Measurements from ENCODE around the gene RB1.
A peak's percentile ranks its signal among the peaks of the same experiment; 100 is the strongest.
"Not testable (repeated sequence)": the region's sequence is repeated elsewhere in the genome, so short reads cannot be mapped to it uniquely, and the experiment has no call there.

Gene RB1

DNA sequence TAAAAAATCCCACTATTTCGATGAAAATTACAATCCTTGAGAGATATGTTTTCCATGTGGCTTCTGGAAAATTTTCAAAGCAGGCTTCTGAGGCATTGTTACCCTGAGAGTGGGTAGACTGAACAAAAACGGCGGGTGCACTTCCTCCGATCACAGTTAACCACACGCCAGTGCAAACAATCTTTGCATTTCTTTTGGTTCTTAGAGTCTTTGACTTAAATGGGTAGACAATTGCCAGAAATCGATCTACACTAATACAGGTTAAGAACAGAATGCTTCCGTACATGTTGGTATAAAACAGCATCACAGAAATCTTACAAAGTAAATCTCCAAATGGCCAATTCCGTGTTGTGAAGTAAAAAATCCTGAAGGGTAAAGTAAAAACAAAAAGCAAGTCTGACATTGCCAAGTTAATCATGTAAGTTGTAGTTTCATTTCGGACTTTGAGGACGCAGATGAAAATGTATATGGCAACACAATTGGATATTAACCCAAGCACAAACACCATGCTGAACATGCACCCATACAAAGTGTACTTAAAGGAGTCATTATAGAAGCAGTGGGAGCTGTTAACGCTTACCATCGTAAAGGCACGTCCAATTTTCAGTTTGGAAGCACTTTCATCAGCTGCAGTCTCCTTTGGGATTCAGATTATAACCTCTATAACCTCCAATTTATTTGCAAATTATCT, 108.4 kb downstream of the RB1 start:
- FAIRE-seq, result no peak

DNA sequence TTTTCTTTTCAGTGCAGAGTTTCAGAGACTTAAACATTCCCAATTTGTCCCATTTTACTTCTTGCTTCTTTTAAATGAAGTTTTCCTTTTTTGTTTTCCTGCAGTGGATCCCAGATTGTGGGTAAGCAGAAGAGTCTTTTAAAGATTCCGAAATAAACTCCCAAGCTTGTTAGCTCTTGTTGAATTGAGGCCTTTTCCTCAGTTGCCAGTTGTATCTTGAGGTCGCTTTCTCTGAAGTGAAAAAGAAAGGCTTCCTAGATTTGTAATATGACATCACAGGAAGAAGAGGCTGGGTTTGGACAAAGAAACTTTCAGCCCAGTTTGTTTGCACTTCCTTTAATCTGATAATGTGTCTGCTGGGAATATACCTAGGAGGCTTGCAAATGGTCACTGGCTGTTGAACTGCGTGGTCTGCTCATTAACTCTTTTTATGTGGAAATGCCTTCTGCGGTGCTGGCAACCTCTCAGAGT, 109.4 kb downstream of the RB1 start, which contains the start of gene LPAR6:
Gene LPAR6 (minus strand): TSS at position 233 of the 471 bp plus-strand sequence. CDS start 690 bp downstream, outside the sequence.
- FAIRE-seq, result no peak

DNA sequence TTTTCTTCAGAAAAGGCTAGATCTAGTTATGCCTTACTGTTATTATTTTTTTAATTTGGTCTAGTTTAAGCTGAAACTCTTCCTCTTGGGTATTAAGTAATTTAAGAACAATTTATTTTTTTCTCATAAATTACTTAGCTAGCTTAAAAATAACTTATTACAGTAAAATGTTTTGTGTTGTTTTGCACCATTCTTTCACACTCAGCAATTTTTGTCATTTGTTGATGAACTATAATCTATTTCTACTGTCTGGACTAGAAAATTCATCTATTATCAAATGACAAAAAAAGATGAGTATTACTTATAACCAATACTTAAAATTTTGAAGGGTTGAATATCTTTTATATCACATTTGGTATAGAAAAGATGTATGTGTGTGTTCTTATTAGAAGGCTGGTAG, 111.0 kb downstream of the RB1 start:
- peak; percentile 63 for FAIRE-seq

DNA sequence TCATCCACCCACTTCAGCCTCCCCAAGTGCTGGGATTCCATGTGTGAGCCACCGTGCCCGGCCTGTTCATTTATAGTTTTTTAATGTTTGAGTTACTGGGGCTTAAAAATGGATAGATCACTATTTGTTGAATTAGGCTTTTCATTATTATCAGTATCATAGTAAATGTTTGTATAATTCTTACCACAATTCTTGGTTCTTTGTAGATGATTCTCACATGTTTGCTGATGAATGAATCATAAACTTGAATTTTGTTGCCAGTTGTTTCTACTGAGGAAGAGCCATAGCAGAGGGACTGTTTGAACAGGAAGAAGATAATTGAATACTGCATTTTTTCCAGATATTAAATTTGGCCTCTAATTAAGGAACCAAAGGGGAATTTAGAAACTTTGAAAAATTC, 112.0 kb downstream of the RB1 start:
- no peak for FAIRE-seq

DNA sequence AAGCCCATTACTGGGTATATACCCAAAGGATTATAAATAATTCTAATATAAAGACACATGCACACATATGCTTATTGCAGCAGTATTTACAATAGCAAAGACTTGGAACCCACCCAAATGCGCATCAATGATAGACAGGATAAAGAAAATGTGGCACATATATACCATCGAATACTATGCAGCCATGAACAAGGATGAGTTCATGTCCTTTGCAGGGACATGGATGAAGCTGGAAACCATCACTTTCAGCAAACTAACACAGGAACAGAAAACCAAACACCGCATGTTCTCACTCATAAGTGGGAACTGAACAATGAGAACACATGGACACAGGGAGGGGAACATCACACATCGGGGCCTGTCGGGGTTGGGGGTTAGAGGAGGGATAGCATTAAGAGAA, 118.5 kb downstream of the RB1 start:
- FAIRE-seq, result not testable (repeated sequence)

DNA sequence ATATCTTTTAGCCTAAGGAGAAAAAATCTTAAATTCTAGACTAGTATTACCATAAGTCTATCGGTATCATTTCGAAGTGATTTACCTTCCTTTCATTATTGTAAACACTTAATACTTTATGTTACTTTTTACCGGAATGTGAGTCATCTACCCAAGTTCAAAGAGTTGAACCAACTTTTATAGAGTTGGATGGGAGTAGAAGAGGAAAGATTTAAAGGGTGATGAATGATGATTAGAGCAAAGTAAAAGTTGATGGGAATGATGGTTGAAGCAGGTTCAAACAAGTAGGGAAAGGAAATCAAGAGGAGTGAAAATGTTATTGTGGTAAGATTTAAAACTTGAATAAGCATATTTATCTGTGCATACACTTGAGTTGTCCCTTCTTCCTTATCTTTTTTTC, 120.7 kb downstream of the RB1 start:
- no peak for FAIRE-seq

DNA sequence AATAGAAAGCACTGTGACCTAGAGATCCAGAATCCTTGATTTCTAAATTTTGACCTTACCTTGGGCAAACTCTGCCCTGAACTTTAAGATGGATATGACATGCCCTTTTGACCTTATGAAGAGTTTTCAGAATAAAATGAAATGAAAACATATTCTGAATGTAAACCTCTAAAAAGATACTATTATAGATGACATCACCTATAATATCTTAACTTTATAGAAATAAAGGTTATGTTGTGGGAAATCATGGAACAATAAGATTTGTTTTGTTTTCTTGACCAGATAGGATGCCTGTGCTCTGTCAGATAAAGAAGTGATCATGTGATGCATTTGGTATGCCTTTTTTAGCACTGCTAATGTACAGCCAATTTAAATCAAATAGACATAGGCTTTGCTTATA, 122.5 kb downstream of the RB1 start:
- no peak for FAIRE-seq

DNA sequence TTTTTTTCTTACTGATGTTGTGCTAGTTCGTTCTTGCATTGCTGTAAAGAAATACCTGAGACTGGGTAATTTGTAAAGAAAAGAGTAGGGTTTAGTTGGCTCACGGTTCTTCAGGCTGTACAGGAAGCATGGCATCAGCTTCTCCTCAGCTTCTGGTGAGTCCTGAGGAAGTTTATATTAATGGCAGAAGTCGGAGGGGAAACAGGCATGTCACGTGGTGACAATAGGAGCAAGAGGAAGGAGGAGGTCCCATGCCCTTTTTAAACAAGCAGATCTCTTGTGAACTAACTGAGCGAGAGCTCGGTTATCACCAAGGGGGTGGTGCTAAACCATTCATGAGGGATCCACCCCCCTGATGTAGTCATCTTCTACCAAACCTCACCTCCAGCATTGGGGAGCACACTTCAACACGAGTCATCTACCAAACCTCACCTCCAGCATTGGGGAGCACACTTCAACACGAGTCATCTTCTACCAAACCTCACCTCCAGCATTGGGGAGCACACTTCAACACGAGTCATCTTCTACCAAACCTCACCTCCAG, 123.3 kb downstream of the RB1 start:
- FAIRE-seq, result not testable (repeated sequence)

DNA sequence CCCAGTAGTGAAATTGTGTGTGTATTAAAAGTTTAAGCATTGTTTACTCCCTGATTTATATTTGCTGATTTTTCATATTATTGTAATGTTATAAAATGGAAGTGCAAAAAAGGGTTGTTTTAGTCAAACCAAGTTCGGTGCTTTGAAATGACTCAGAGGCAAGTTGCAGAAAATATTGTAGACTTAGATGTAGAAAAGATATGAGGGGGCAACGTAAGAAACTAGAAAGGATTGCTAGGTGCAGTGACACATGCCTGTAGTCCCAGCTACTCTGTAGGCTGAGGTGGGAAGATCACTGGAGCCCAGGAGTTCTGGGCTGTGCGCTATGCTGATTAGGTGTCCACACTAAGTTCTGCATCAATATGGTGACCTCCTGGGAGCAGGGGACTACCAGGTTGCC, 125.5 kb downstream of the RB1 start:
- FAIRE-seq, result no peak

DNA sequence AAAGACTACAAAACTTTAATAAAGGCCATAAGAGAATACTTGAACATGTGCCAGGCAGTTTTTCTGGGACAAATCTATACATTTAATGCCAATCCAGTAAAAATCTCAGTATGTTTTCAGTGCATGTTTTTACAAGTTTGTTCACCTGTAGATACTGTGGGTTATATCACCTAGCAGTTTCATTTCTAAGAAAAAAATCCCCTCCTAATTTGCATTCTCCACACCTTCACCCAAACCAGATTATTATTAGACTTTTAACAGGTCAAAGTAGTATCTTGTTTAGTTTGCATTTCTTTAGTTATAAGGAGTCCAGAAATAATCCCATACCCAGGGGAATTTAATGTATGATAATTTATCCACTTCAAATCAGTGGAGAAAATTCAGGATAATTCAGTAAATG, 126.3 kb downstream of the RB1 start:
- FAIRE-seq, result no peak

DNA sequence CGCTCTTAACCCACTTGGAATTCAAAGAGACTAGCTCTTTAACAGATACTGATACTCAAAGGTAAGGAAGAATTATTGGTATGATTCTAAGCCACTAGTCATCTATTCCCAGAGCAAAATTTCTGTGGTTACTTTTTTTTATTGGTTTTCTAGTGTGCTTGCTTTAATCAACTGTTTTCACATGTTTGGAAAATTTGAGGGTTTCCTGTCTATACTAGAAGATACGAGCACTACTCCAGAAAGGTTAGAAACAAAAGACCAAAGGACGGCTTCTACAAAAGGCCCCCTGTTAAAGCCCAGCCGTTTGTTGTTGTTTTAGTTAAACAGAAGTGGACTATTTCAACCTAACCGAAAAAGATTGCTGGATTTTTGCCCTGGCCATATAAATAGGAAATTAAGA, 127.9 kb downstream of the RB1 start:
- no peak for FAIRE-seq

DNA sequence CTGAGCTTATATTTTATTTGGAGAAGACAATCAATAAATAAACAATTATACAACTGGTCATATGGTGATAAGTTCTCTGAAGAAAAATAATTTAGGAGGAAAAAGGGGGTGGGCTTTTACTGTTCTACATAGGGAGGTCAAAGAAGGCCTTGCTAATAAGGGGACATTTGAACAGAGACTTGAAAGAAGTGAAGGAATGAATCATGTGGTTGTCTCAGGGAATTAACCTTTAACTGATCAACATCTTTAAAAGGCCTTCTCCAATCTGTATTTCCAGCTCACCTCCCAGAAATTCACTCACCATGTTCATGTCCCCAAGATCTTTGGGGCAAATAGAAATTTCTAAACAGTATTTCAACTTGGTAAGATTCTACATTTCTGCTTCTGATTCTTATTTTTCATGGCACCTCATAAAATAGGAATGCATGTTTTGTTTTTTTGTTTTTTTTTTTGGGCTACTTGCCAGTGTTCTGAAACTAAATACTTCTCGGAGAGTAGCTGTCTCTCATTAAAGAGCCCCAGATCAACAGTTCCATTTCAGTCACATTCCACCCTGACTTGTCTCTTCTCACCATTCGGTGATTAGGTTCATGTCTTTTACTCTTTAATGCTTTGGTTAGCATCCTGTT, 128.6 kb downstream of the RB1 start:
- FAIRE-seq, result no peak

DNA sequence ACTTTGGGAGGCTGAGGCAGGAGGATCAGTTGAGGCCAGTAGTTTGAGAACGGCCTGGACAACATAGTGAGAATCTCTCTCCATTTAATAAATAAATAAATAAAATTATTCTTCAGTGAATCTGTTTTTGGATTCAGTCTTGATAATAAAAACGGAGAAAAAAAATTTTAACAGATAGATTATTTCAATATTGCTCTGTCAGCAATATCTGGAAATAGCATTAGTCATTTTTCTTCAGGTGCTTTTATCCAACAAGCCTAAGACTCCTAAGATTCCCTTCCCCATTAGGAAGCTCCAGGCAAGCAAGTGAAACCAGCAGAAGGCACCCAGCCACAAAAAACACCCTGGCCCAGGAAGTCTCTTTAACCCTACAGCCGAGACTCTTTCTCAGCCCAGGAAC, 130.6 kb downstream of the RB1 start:
- FAIRE-seq, result no peak

DNA sequence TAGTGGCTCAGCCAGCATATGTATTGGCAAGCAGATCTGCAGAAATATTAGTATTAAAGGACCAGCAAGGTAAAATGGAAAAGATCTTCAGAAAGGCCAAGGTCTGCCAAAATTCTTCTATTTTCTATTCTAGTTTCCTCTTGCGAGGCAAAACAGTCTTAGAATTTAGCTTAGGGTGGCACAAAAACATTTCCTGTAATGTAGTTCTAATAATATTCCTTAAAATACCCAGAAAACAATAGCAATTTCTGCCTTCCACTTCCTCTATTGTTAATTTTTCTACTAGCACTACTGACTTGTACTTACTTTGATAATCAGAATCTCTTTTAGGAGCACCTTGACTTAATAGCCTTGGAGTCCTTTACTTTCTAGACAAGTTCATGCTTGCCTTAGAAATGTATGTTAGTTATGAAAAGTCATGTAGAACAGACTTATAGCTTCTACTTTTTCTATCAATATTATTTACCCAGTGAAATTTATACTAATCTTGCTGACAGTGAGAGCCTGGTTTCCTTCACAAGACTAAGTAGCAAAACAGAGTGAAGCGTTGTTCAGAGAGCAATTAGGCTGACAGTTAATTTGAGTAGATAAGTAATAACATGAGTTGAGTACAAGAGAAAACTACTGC, 133.2 kb downstream of the RB1 start:
- FAIRE-seq, result no peak

DNA sequence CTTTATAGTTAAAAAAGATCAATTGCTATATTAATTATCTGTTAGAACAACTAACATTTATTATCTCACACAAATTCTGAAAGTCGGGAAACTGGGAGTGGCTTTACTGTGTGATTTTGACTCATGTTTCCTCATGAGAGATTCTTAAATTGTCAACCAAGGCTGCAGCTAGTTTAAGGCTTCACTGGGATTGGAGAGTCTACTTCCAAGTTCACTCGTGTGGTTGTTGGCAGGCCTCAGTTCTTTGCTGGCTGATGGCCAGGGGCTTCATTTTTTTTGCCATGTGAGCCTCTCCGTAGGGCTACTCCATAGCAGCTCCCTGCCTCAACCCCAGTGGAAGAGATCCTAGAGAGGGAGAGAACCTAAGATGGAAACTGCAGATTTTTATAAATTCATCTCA, 133.8 kb downstream of the RB1 start:
- FAIRE-seq, result no peak

DNA sequence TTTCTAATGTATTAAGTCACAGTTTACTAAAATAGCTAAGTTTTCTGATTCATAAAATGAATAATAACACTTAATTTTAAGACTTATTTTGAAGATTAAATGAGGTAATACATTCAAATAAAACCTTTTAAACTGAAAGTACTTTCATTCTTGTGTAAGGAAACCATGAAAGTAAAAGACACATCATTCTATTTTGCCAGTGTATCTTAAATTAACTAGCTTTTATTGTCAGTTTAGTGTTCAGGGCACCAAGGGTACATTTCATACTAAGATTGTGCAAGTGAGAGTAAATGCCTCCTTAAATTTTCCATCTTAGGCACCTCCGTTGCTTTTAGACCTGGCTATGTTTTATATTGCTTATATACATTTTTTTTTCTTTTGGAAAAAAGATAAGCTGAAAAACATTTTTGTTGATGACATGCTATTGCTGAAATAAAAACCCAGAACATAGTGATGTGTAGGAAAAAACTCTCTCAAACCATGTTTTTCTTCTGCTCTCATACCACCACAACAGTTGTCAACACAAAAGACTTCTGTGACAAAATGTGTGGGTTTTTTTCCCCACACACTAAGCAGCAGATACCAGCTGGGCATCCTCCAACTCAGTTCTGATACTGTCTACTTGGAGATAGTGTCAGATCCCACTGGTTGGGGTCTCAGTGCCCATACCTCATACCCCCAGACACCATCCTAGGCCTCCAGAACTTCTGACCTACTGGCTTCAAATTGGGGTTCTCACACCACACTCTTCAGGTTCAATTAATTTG, 140.1 kb downstream of the RB1 start:
- FAIRE-seq, result peak; percentile 98

DNA sequence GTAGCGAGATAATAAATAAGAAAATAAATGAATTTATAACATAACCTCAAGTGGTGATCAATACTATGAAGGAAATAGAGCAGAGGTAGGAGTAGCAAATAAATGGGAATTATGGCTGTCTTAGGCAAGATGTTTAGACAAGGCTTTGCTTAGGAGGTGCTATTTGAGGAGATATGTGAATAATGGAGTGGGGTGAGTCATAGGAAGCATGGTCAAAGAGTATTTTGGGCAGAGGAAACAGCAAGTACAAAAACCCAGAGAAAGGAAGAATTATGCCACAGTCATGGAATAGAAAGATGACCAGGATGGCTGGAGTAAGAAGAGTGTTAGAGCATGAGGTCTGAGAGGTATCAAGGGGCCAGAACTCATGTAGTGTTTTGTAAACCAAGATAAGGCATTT, 142.9 kb downstream of the RB1 start:
- no peak for FAIRE-seq

DNA sequence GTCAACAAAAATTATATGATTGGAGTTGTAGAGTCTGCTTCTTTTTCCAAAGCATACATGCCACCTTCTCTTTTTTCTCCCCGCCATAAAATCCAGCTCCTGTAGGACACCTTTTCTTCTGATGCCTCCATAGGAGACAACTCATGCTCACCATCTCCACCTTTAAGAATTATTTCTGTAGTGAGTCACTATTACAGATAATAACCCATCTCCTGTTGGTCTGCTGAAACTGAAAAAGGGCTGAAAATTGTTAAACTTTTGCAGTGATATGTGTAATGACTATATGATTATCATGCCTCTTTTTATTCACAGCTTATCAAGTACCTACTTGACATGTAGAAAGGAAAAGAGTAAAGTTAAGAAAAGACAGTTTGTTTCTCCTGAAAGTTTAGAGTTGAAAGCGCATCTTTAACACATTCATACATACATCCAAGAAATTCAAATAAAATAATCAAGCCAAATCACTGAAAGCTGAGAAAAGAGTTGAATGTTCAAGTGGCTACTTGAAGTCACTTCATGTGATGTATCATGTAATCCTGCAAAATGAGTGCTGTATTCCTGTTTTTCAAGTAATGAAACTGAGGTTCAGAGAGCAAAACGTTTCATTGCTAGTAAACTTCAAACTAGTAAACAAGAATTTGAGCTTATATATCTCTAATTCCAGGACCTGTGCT, 144.9 kb downstream of the RB1 start:
- FAIRE-seq, result no peak

DNA sequence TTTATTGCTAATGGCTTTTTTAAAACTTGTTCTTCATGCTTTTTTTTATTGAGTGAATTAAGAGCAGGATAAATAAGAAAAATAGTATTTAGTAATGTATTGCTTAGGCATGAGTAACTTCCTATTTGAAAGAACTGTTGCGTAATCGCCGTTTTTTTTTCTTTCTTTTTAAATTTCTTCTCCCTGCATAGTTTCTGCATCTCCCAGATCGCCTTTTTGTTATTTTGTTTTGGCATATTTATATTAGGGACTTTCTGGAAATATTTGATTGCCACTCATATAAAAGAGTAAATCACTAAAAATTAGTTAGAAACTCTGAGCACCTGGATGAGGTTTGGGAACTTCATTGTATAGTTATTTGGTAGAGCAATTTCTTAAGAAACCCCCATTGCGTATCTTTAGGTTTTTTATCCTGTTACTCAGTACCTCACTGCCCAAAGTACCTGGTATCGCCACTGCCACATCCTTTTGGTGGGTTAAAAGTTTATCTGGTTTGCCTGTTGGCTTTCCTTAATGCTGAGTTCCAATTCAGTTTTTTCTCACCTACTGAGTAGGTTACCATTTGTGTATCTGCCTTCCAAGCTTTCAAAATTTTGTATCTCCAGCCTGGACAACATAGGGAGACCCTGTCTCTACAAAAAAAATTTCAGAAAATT, 145.5 kb downstream of the RB1 start:
- no peak for FAIRE-seq

DNA sequence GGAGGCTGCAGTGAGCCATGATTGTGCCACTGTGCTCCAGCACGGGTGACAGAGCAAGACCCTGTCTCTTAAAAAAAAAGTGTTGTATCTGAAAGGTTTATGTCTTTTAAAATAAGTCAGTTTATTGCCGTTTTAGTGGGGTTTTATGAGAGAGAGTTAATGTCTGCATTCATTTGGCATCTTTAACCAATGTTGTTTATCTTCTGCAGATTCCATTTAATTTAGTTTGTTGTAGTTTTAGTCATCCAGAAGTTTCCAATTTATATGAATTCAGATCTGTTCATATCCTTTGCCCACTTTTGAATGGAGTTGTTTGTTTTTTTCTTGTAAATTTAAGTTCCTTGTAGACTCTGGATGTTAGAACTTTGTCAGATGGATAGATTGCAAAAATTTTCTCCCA, 146.1 kb downstream of the RB1 start:
- FAIRE-seq, result no peak

DNA sequence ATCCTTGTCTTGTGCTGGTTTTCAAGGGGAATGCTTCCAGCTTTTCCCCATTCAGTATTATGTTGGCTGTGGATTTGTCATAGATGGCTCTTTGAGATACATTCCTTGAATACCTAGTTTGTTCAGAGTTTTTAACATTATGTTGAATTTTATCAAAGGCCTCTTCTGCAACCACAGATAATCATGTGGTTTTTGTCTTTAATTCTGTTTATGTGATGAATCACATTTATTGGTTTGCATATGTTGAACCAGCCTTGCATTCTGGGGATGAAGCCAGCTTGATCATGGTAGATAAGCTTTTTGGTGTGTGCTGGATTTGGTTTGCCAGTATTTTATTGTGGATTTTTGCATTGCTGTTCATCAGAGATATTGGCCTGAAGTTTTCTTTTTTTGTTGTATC, 147.6 kb downstream of the RB1 start:
- not testable (repeated sequence) for FAIRE-seq

DNA sequence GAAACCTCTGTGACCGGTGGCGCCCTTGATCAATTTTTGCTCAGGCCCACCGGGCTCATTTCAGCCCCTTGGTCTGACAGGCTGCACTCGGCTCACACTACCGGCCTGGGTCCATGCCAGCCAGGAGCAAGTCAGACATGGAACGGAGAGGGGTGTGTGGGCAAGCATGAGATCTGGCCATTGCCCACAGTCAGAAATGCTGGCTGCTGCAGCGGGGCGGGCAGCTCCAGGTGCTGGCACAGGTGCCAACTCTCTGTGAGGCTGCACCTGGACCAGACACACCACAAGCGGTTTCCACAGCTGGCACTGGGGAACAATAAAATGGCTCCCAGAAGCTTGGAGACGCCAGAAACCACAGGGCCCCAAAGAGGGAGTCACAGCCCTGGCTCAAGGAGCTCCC, 153.0 kb downstream of the RB1 start:
- FAIRE-seq, result no peak

Data from A204.1 (cell line).